Measurements from ENCODE around the gene ZNF484.
"Not testable (repeated sequence)": the region's sequence is repeated elsewhere in the genome, so short reads cannot be mapped to it uniquely, and the experiment has no call there.

ZNF484 gene

GRCh38 chr9:92877531-92878430 is at the start of gene ZNF484:
ZNF484 (minus strand) TSS chr9:92878038; CDS start chr9:92875029, 3,009 bp downstream.
- DNase-seq: peak; percentile 98

GRCh38 chr9:92920437-92920836 is 42.6 kb upstream of the ZNF484 start:
- no peak for DNase-seq

GRCh38 chr9:92917176-92917800 is 39.5 kb upstream of the ZNF484 start:
- DNase-seq: no peak

GRCh38 chr9:92911511-92912475 is 34.0 kb upstream of the ZNF484 start:
- peak; percentile 4 for DNase-seq

GRCh38 chr9:92905137-92905536 is 27.3 kb upstream of the ZNF484 start:
- DNase-seq: not testable (repeated sequence)

- DNase-seq: no peak
Measured at GRCh38 chr9:92897323-92897722, 19.5 kb upstream of the ZNF484 start.

- DNase-seq: no peak
Measured at GRCh38 chr9:92895812-92896436, 18.1 kb upstream of the ZNF484 start.

GRCh38 chr9:92894711-92895362 is 17.0 kb upstream of the ZNF484 start:
- no peak for DNase-seq

GRCh38 chr9:92893916-92894610 is 16.2 kb upstream of the ZNF484 start:
- not testable (repeated sequence) for DNase-seq

GRCh38 chr9:92892276-92892675 is 14.4 kb upstream of the ZNF484 start:
- DNase-seq: not testable (repeated sequence)

- no peak for DNase-seq
Measured at GRCh38 chr9:92890761-92891160, 12.9 kb upstream of the ZNF484 start.

- no peak for DNase-seq
Measured at GRCh38 chr9:92887880-92888338, 10.1 kb upstream of the ZNF484 start.

GRCh38 chr9:92886846-92887610 is 9.2 kb upstream of the ZNF484 start:
- not testable (repeated sequence) for DNase-seq

- DNase-seq: not testable (repeated sequence)
Measured at GRCh38 chr9:92883666-92884405, 6.0 kb upstream of the ZNF484 start.

- DNase-seq: no peak
Measured at GRCh38 chr9:92882276-92882675, 4.4 kb upstream of the ZNF484 start.

GRCh38 chr9:92875373-92875772 is 2.5 kb downstream of the ZNF484 start:
- DNase-seq: no peak

- DNase-seq: no peak
Measured at GRCh38 chr9:92870289-92870688, 7.5 kb downstream of the ZNF484 start.

- DNase-seq: not testable (repeated sequence)
Measured at GRCh38 chr9:92866600-92866999, 11.2 kb downstream of the ZNF484 start.

- no peak for DNase-seq
Measured at GRCh38 chr9:92864152-92864551, 13.7 kb downstream of the ZNF484 start.

- DNase-seq: no peak
Measured at GRCh38 chr9:92860867-92861266, 17.0 kb downstream of the ZNF484 start.

Data from NCI-H774 (cell line).